Measurements from ENCODE around the gene EPC2.

DNA sequence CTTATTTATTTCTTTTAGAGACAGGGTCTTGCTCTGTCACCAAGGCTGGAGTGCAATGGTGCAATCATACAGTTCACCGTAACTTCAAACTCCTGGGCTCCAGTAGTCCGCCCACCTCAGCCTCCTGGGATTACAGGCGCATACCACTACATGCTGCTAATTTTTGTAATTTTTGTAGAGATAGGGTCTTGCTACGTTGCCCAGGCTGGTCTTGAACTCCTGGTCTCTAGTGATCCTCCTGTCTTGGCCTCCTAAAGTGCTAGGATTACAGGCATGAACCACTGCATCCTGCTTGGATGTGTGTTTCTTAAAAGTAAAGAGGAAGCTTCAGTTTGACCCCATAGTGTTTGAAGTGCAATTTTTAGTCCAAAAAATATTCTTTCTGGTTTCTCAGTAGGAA, 125.5 kb downstream of the EPC2 start:
- TF ChIP-seq, protein P1, sequence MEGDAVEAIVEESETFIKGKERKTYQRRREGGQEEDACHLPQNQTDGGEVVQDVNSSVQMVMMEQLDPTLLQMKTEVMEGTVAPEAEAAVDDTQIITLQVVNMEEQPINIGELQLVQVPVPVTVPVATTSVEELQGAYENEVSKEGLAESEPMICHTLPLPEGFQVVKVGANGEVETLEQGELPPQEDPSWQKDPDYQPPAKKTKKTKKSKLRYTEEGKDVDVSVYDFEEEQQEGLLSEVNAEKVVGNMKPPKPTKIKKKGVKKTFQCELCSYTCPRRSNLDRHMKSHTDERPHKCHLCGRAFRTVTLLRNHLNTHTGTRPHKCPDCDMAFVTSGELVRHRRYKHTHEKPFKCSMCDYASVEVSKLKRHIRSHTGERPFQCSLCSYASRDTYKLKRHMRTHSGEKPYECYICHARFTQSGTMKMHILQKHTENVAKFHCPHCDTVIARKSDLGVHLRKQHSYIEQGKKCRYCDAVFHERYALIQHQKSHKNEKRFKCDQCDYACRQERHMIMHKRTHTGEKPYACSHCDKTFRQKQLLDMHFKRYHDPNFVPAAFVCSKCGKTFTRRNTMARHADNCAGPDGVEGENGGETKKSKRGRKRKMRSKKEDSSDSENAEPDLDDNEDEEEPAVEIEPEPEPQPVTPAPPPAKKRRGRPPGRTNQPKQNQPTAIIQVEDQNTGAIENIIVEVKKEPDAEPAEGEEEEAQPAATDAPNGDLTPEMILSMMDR (conservative IDR thresholded peaks at IDR 0.05; ENCODE audit: low read length): no peak
- no peak for TF ChIP-seq EZH2phosphoT487 (IDR thresholded peaks at IDR 0.05; ENCODE audit: borderline replicate concordance)
